K562 (cell line): Measurements from ENCODE around the gene SLC19A1. TPM values are rescaled to one million over a fixed set of nuclear protein-coding genes. Genes with fewer than 3 reads are reported as not detected.

Experiments
- L3MBTL2 ChIP-seq: fragments of 450-650 bp; IDR thresholded peaks from 2 replicates; pipeline ENCODE4 v1.6.1; 2016; ENCODE audit warnings: mild to moderate bottlenecking, moderate library complexity
- MXI1 ChIP-seq: IDR thresholded peaks from 2 replicates; pipeline ENCODE4 v1.6.1; 2011; ENCODE audit warnings: low read depth, mild to moderate bottlenecking, improper control_type of control experiment, low read length
- NONO ChIP-seq, 2 experiments: fragments of 200-400 bp in 1 of 2; fragments of 450-650 bp in 1 of 2; formaldehyde crosslinking in 1 of 2; IDR thresholded peaks; 2 replicates each; pipeline ENCODE4 v1.6.1; 2017; ENCODE audit warnings: low read depth in 2 of 2, mild to moderate bottlenecking in 2 of 2, moderate library complexity in 2 of 2, low read length in 1 of 2
- PHTF2 ChIP-seq: fragments of 250-450 bp; sonication (Bioruptor Pico); IDR thresholded peaks from 2 replicates; pipeline ENCODE4 v1.5.0; 2021; ENCODE audit warnings: mild to moderate bottlenecking
- POLR3G ChIP-seq: IDR thresholded peaks from 2 replicates; pipeline ENCODE4 v1.6.1; 2011; ENCODE audit not compliant: insufficient read length, insufficient replicate concordance; ENCODE audit errors: extremely low read depth
- SAFB ChIP-seq: fragments of 200-400 bp; formaldehyde crosslinking; IDR thresholded peaks from 2 replicates; pipeline ENCODE4 v1.6.1; 2017; ENCODE audit warnings: low read depth, low read length, borderline replicate concordance
- TCF7L2 ChIP-seq: fragments of 150-350 bp; IDR thresholded peaks from 2 replicates; pipeline ENCODE4 v1.6.1; 2016; ENCODE audit warnings: low read depth, mild to moderate bottlenecking, low read length, moderate library complexity
- ZBTB8A ChIP-seq: fragments of 450-650 bp; IDR thresholded peaks from 2 replicates; pipeline ENCODE4 v1.6.1; 2018; ENCODE audit warnings: mild to moderate bottlenecking, moderate library complexity; ENCODE audit not compliant: partially characterized antibody
- ZNF586 ChIP-seq: fragments of 450-650 bp; formaldehyde crosslinking; conservative IDR thresholded peaks from 2 replicates; pipeline ENCODE4 v1.4.0; 2020; ENCODE audit warnings: mild to moderate bottlenecking, moderate library complexity
- polyA plus RNA-seq, 8 experiments: library from polyadenylated mRNA; depleted of rRNA in 4 of 8; stranded (reverse) in 5 of 8; unstranded in 3 of 8; fragments of >200 nt; fragmentation: Nextera tagmentation in 2 of 8; fragmentation: Illumina TruSeq in 1 of 8; extraction: Ambion mirVana in 2 of 8; extraction: Trizol in 1 of 8; gene quantifications; 2 replicates each; pipeline versions ENCODE4 v1.2.1 to v1.2.3, GENCODE V29; 2011 to 2014; ENCODE audit warnings: inconsistent platforms in 1 of 8, missing spikeins in 1 of 8
- total RNA-seq, 7 experiments: library from RNA; depleted of rRNA in 6 of 7; stranded (reverse); fragments of >200 nt in 6 of 7; fragmentation: Illumina TruSeq in 2 of 7; extraction: Trizol in 2 of 7; gene quantifications; 2 replicates each; pipeline versions ENCODE4 v1.2.1 to v1.2.3, GENCODE V29; 2011 to 2021; ENCODE audit warnings: low replicate concordance in 1 of 7
- TF ChIP-seq, protein P1 (sequence below): fragments of 450-650 bp; formaldehyde crosslinking; IDR thresholded peaks from 2 replicates; pipeline ENCODE4 v1.4.0; 2020; ENCODE audit warnings: mild to moderate bottlenecking, moderate library complexity
- TF ChIP-seq, protein P2 (sequence below), 3 experiments: fragments of 200-800 bp in 1 of 3; fragments of 250-450 bp in 1 of 3; fragments of 450-650 bp in 1 of 3; sonication (Bioruptor Pico) in 1 of 3; sonication (Bioruptor generic) in 1 of 3; formaldehyde crosslinking in 1 of 3; IDR thresholded peaks; 2 replicates each; pipeline versions ENCODE4 v1.6.1 to v1.8.0; 2016 to 2022; ENCODE audit warnings: mild to moderate bottlenecking in 2 of 3, missing genetic modification characterization in 2 of 3, missing compliant biosample characterization in 1 of 3, moderate library complexity in 1 of 3
- TF ChIP-seq, protein P3 (sequence below): sonication (generic); formaldehyde crosslinking; IDR thresholded peaks from 2 replicates; pipeline ENCODE4 v1.8.1; 2023; ENCODE audit warnings: mild to moderate bottlenecking, missing genetic modification reagents
- TF ChIP-seq, protein P4 (sequence below): fragments of 450-650 bp; IDR thresholded peaks from 2 replicates; pipeline ENCODE4 v1.6.1; 2016; ENCODE audit warnings: low read depth, mild to moderate bottlenecking, moderate library complexity
- TF ChIP-seq, protein P5 (sequence below): fragments of 450-650 bp; IDR thresholded peaks from 2 replicates; pipeline ENCODE4 v1.7.1; 2018; ENCODE audit warnings: mild to moderate bottlenecking, low read depth; ENCODE audit not compliant: partially characterized antibody
- TF ChIP-seq, protein P6 (sequence below): fragments of 450-650 bp; formaldehyde crosslinking; IDR thresholded peaks from 2 replicates; pipeline ENCODE4 v1.4.0; 2022; ENCODE audit warnings: mild to moderate bottlenecking, moderate library complexity

Gene SLC19A1
- total and polyA plus RNA-seq, 9 of the 15 experiments (the other 6 are each of a cell fraction or from before 2014, with no cell fraction given), result 0.65 to 88.7 (median 12.0) TPM

DNA sequence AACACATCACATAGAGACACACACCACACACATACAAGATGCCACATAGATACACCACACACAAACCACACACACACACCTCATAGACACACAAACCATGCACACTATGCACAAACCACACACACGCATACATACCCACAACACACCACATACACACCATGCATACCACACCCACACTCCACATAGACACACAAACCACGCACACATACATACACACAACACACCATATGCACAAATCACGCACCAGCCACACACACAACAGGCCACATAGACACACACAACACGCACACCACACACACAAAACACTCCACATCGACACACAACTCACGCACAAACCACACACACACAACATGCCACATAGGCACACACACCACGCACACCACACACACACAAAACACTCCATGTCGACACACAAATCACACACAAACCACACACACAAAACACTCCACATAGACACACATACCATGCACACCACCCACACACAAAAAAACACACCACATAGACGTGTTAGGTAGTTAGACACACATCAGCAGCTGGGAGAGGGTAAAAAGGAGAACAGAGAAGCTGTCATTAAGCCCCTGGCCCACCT is 49.5 kb upstream of the SLC19A1 start (continued):
- no peak for TF ChIP-seq SAFB
- no peak for TF ChIP-seq NONO (IDR thresholded peaks at IDR 0.05; ENCODE audit: low read depth in 2 of 2, low read length in 1 of 2)
- TF ChIP-seq TCF7L2, result no peak
- no peak for TF ChIP-seq MXI1
- TF ChIP-seq, protein P1, sequence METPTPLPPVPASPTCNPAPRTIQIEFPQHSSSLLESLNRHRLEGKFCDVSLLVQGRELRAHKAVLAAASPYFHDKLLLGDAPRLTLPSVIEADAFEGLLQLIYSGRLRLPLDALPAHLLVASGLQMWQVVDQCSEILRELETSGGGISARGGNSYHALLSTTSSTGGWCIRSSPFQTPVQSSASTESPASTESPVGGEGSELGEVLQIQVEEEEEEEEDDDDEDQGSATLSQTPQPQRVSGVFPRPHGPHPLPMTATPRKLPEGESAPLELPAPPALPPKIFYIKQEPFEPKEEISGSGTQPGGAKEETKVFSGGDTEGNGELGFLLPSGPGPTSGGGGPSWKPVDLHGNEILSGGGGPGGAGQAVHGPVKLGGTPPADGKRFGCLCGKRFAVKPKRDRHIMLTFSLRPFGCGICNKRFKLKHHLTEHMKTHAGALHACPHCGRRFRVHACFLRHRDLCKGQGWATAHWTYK (CRISPR knock-in tag), result no peak
- TF ChIP-seq, protein P2, sequence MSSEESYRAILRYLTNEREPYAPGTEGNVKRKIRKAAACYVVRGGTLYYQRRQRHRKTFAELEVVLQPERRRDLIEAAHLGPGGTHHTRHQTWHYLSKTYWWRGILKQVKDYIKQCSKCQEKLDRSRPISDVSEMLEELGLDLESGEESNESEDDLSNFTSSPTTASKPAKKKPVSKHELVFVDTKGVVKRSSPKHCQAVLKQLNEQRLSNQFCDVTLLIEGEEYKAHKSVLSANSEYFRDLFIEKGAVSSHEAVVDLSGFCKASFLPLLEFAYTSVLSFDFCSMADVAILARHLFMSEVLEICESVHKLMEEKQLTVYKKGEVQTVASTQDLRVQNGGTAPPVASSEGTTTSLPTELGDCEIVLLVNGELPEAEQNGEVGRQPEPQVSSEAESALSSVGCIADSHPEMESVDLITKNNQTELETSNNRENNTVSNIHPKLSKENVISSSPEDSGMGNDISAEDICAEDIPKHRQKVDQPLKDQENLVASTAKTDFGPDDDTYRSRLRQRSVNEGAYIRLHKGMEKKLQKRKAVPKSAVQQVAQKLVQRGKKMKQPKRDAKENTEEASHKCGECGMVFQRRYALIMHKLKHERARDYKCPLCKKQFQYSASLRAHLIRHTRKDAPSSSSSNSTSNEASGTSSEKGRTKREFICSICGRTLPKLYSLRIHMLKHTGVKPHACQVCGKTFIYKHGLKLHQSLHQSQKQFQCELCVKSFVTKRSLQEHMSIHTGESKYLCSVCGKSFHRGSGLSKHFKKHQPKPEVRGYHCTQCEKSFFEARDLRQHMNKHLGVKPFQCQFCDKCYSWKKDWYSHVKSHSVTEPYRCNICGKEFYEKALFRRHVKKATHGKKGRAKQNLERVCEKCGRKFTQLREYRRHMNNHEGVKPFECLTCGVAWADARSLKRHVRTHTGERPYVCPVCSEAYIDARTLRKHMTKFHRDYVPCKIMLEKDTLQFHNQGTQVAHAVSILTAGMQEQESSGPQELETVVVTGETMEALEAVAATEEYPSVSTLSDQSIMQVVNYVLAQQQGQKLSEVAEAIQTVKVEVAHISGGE (CRISPR knock-in tag; IDR thresholded peaks at IDR 0.05), result no peak
- TF ChIP-seq, protein P3, sequence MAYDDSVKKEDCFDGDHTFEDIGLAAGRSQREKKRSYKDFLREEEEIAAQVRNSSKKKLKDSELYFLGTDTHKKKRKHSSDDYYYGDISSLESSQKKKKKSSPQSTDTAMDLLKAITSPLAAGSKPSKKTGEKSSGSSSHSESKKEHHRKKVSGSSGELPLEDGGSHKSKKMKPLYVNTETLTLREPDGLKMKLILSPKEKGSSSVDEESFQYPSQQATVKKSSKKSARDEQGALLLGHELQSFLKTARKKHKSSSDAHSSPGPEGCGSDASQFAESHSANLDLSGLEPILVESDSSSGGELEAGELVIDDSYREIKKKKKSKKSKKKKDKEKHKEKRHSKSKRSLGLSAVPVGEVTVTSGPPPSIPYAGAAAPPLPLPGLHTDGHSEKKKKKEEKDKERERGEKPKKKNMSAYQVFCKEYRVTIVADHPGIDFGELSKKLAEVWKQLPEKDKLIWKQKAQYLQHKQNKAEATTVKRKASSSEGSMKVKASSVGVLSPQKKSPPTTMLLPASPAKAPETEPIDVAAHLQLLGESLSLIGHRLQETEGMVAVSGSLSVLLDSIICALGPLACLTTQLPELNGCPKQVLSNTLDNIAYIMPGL (CRISPR knock-in tag), result no peak
- TF ChIP-seq ZBTB8A, result no peak
- TF ChIP-seq ZNF586 (CRISPR knock-in tag), result no peak
- TF ChIP-seq, protein P4, sequence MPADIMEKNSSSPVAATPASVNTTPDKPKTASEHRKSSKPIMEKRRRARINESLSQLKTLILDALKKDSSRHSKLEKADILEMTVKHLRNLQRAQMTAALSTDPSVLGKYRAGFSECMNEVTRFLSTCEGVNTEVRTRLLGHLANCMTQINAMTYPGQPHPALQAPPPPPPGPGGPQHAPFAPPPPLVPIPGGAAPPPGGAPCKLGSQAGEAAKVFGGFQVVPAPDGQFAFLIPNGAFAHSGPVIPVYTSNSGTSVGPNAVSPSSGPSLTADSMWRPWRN, result no peak
- TF ChIP-seq, protein P5, sequence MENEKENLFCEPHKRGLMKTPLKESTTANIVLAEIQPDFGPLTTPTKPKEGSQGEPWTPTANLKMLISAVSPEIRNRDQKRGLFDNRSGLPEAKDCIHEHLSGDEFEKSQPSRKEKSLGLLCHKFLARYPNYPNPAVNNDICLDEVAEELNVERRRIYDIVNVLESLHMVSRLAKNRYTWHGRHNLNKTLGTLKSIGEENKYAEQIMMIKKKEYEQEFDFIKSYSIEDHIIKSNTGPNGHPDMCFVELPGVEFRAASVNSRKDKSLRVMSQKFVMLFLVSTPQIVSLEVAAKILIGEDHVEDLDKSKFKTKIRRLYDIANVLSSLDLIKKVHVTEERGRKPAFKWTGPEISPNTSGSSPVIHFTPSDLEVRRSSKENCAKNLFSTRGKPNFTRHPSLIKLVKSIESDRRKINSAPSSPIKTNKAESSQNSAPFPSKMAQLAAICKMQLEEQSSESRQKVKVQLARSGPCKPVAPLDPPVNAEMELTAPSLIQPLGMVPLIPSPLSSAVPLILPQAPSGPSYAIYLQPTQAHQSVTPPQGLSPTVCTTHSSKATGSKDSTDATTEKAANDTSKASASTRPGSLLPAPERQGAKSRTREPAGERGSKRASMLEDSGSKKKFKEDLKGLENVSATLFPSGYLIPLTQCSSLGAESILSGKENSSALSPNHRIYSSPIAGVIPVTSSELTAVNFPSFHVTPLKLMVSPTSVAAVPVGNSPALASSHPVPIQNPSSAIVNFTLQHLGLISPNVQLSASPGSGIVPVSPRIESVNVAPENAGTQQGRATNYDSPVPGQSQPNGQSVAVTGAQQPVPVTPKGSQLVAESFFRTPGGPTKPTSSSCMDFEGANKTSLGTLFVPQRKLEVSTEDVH, result no peak
- no peak for TF ChIP-seq PHTF2 (CRISPR knock-in tag)
- no peak for TF ChIP-seq L3MBTL2
- no peak for TF ChIP-seq POLR3G
- TF ChIP-seq, protein P6, sequence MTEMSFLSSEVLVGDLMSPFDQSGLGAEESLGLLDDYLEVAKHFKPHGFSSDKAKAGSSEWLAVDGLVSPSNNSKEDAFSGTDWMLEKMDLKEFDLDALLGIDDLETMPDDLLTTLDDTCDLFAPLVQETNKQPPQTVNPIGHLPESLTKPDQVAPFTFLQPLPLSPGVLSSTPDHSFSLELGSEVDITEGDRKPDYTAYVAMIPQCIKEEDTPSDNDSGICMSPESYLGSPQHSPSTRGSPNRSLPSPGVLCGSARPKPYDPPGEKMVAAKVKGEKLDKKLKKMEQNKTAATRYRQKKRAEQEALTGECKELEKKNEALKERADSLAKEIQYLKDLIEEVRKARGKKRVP (CRISPR knock-in tag), result no peak
